ENCODE results near the gene PDXDC1.
"Not testable (repeated sequence)": the region's sequence is repeated elsewhere in the genome, so short reads cannot be mapped to it uniquely, and the experiment has no call there.

Gene PDXDC1

GRCh38 chr16:15166177-15166576, 191.4 kb downstream of the PDXDC1 start:
- not testable (repeated sequence) for DNase-seq

- not testable (repeated sequence) for DNase-seq
Observed at GRCh38 chr16:15168303-15168702, 193.5 kb downstream of the PDXDC1 start.

- not testable (repeated sequence) for DNase-seq
Observed at GRCh38 chr16:15168953-15169652, 194.3 kb downstream of the PDXDC1 start.

- not testable (repeated sequence) for DNase-seq
Observed at GRCh38 chr16:15179909-15180308, 205.1 kb downstream of the PDXDC1 start.

- DNase-seq: not testable (repeated sequence)
Observed at GRCh38 chr16:15180946-15181345, 206.1 kb downstream of the PDXDC1 start.

- DNase-seq: not testable (repeated sequence)
Observed at GRCh38 chr16:15184000-15184399, 209.2 kb downstream of the PDXDC1 start.
